ENCODE measurements around the gene TMEM179.

GRCh38 chr14:104561632-104562495 lies 42.7 kb downstream of the TMEM179 start:
- TF ChIP-seq RFX5 (IDR thresholded peaks at IDR 0.05; ENCODE audit: borderline replicate concordance, low read depth, low read length) (no peak), BACH1 (IDR thresholded peaks at IDR 0.05; ENCODE audit: low read length) (no peak), CTCF (IDR thresholded peaks at IDR 0.05; ENCODE audit: control extremely low read depth in 1 of 3, insufficient read depth in 1 of 3, low read depth in 1 of 3, low read length in 3 of 3) (no peak), CHD2 (IDR thresholded peaks at IDR 0.05; ENCODE audit: low read length) (no peak), EP300 (IDR thresholded peaks at IDR 0.05; ENCODE audit: borderline replicate concordance in 1 of 2, low read depth in 2 of 2, low read length in 2 of 2) (no peak), POLR2A (IDR thresholded peaks at IDR 0.05; ENCODE audit: control extremely low read depth in 1 of 2, low read depth in 2 of 2, low read length in 2 of 2) (no peak), POLR2AphosphoS5 (IDR thresholded peaks at IDR 0.05; ENCODE audit: low read depth, low read length) (no peak)
- TF ChIP-seq, protein P1, sequence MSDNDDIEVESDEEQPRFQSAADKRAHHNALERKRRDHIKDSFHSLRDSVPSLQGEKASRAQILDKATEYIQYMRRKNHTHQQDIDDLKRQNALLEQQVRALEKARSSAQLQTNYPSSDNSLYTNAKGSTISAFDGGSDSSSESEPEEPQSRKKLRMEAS (IDR thresholded peaks at IDR 0.05): no peak

Data from H1 (cell line).